Erythroblast (primary cell): ENCODE data around the gene JOSD2.

Experiments
- GATA1 ChIP-seq: IDR thresholded peaks from 2 replicates; pipeline ENCODE4 v1.6.1; 2011; ENCODE audit warnings: low read depth, mild to moderate bottlenecking, control low read depth, low read length, moderate library complexity
- POLR2A ChIP-seq: IDR thresholded peaks from 2 replicates; pipeline ENCODE4 v1.6.1; 2011; ENCODE audit warnings: mild to moderate bottlenecking, low read length

- TF ChIP-seq POLR2A = no peak
- TF ChIP-seq GATA1 = no peak
These were observed 31.9 kb downstream of the JOSD2 start for GRCh38 chr19:50478901-50479715.
